ENCODE data around the gene ZNF678. TPM values are rescaled to one million over a fixed set of nuclear protein-coding genes. Genes with fewer than 3 reads are reported as not detected.
"Not testable (repeated sequence)": the region's sequence is repeated elsewhere in the genome, so short reads cannot be mapped to it uniquely, and the experiment has no call there.

Gene ZNF678
- polyA plus RNA-seq, 4 donors, result 14.2 to 15.8 (median 14.9) TPM

- not testable (repeated sequence) for DNase-seq (ENCODE audit: low read depth in 4 of 4, low spot score in 2 of 4)
Observed at GRCh38 chr1:227596222-227596621, 32.9 kb downstream of the ZNF678 start.

GRCh38 chr1:227603327-227603726 is 40.0 kb downstream of the ZNF678 start:
- DNase-seq (ENCODE audit: low read depth in 4 of 4, low spot score in 2 of 4), result no peak

GRCh38 chr1:227604446-227604845 is 41.1 kb downstream of the ZNF678 start:
- DNase-seq (ENCODE audit: low read depth in 4 of 4, low spot score in 2 of 4), result no peak

GRCh38 chr1:227606271-227606670 is 42.9 kb downstream of the ZNF678 start:
- not testable (repeated sequence) for DNase-seq (ENCODE audit: low read depth in 4 of 4, low spot score in 2 of 4)

- no peak for DNase-seq (ENCODE audit: low read depth in 4 of 4, low spot score in 2 of 4)
Observed at GRCh38 chr1:227607336-227607898, 44.1 kb downstream of the ZNF678 start.

GRCh38 chr1:227612658-227613057 is 49.3 kb downstream of the ZNF678 start:
- DNase-seq (ENCODE audit: low read depth in 4 of 4, low spot score in 2 of 4), result no peak

GRCh38 chr1:227613526-227613925 is 50.2 kb downstream of the ZNF678 start:
- no peak for DNase-seq (ENCODE audit: low read depth in 4 of 4, low spot score in 2 of 4)

GRCh38 chr1:227621211-227621610 is 57.9 kb downstream of the ZNF678 start:
- DNase-seq (ENCODE audit: low read depth in 4 of 4, low spot score in 2 of 4), result no peak

GRCh38 chr1:227622739-227623475 is 59.6 kb downstream of the ZNF678 start:
- DNase-seq (ENCODE audit: low read depth in 4 of 4, low spot score in 2 of 4), result no peak

- DNase-seq (ENCODE audit: low read depth in 4 of 4, low spot score in 2 of 4), result no peak
Observed at GRCh38 chr1:227632325-227632724, 69.0 kb downstream of the ZNF678 start.

- no peak for DNase-seq (ENCODE audit: low read depth in 4 of 4, low spot score in 2 of 4)
Observed at GRCh38 chr1:227635596-227635995, 72.2 kb downstream of the ZNF678 start.

- no peak for DNase-seq (ENCODE audit: low read depth in 4 of 4, low spot score in 2 of 4)
Observed at GRCh38 chr1:227654431-227654830, 91.1 kb downstream of the ZNF678 start.

GRCh38 chr1:227654858-227655752 is 91.7 kb downstream of the ZNF678 start:
- no peak for DNase-seq (ENCODE audit: low read depth in 4 of 4, low spot score in 2 of 4)

GRCh38 chr1:227661495-227661894 is 98.1 kb downstream of the ZNF678 start:
- no peak for DNase-seq (ENCODE audit: low read depth in 4 of 4, low spot score in 2 of 4)

- no peak for DNase-seq (ENCODE audit: low read depth in 4 of 4, low spot score in 2 of 4)
Observed at GRCh38 chr1:227662933-227663332, 99.6 kb downstream of the ZNF678 start.

GRCh38 chr1:227666286-227666685 is 102.9 kb downstream of the ZNF678 start:
- no peak for DNase-seq (ENCODE audit: low read depth in 4 of 4, low spot score in 2 of 4)

- DNase-seq (ENCODE audit: low read depth in 4 of 4, low spot score in 2 of 4), result no peak
Observed at GRCh38 chr1:227673441-227673840, 110.1 kb downstream of the ZNF678 start.

- no peak for DNase-seq (ENCODE audit: low read depth in 4 of 4, low spot score in 2 of 4)
Observed at GRCh38 chr1:227685807-227686206, 122.5 kb downstream of the ZNF678 start.

- DNase-seq (ENCODE audit: low read depth in 4 of 4, low spot score in 2 of 4), result no peak
Observed at GRCh38 chr1:227697321-227697864, 134.0 kb downstream of the ZNF678 start.

GRCh38 chr1:227701631-227702030 is 138.3 kb downstream of the ZNF678 start:
- DNase-seq (ENCODE audit: low read depth in 4 of 4, low spot score in 2 of 4), result not testable (repeated sequence)

- DNase-seq (ENCODE audit: low read depth in 4 of 4, low spot score in 2 of 4), result no peak
Observed at GRCh38 chr1:227707846-227708245, 144.5 kb downstream of the ZNF678 start.
